Motor neuron (in vitro differentiated cells): ENCODE results near the gene PPIA. TPM values are rescaled to one million over a fixed set of nuclear protein-coding genes. Genes with fewer than 3 reads are reported as not detected.
"Not testable (repeated sequence)": the region's sequence is repeated elsewhere in the genome, so short reads cannot be mapped to it uniquely, and the experiment has no call there.

Experiments
- ATAC-seq, 8 experiments: fragments of 200-7000 bp; cut with Tn5 transposase; replicated peaks in 6 of 8; 2 replicates each; pipeline ENCODE4 v1.8.0; 2021; ENCODE audit warnings: mild to moderate bottlenecking in 8 of 8, moderate library complexity in 8 of 8
- H3K27ac ChIP-seq, 2 donors: fragments of 250-450 bp; sonication (Bioruptor Pico); 2 replicates each; pipeline ENCODE4 v1.9.0; 2021; ENCODE audit warnings: antibody characterized with exemption in 2 of 2, mild to moderate bottlenecking in 2 of 2, moderate library complexity in 1 of 2
- H3K4me1 ChIP-seq, 2 donors: fragments of 250-450 bp; sonication (Bioruptor Pico); replicated peaks in 1 of 2; 2 replicates each; pipeline ENCODE4 v1.6.1; 2021; ENCODE audit warnings: antibody characterized with exemption in 2 of 2, mild to moderate bottlenecking in 2 of 2, moderate library complexity in 1 of 2
- H3K4me3 ChIP-seq, 5 donors: fragments of 250-450 bp; sonication (Bioruptor Pico); 2 replicates each; pipeline ENCODE4 v1.9.0; 2021; ENCODE audit warnings: antibody characterized with exemption in 5 of 5, mild to moderate bottlenecking in 5 of 5, moderate library complexity in 4 of 5
- WGBS, 10 experiments: fragments of 450-650 bp; shearing (Covaris generic); methylation state at CpG; one replicate each; pipeline ENCODE4 v1.0.0; 2022; 5-methylcytosine and 5-hydroxymethylcytosine counted together
- in situ Hi-C, 9 experiments: fragments of 400-800 bp; cut with MboI; loops; one replicate each; pipeline ENCODE4 v1.15.0; 2021; ENCODE audit warnings: low sequenced_read_pairs in 9 of 9, low pct_unique_long_range_greater_than_20kb in 2 of 9; ENCODE audit not compliant: unreplicated experiment in 9 of 9
- total RNA-seq, 8 experiments: library from RNA; unstranded; fragments of 300-600 nt; gene quantifications; 2 replicates each; pipeline versions ENCODE4 v1.2.3 to v1.2.4, GENCODE V29; 2022

PPIA gene
- total RNA-seq, 8 experiments from 2014 or later: 998 to 3,221 (median 1,696) TPM

GRCh38 chr7:44798649-44799305 is 2.3 kb downstream of the PPIA start:
- Histone ChIP-seq H3K4me3 (peak overlapping the region; percentile 76 to 99 (median 94)), H3K4me1 (peaks cover 7 to 8% of the 10 kb centered on the region in 2 donors)

GRCh38 chr7:44799939-44800338 is 3.5 kb downstream of the PPIA start:
- WGBS, 10 experiments: 0 to 100% (median 50%) methylated on average over 1 to 2 of the region's 4 CpGs; no CpG with 5 or more reads in 5 of the 10 experiments
- ATAC-seq: no peak
- H3K4me3 ChIP-seq: no peak overlapping the region
- in situ Hi-C loops: no loop called here
- H3K27ac ChIP-seq: no peak overlapping the region
- peaks cover 7 to 8% of the 10 kb centered on the region in 2 donors for H3K4me1 ChIP-seq

More at GRCh38 chr7:44798649-44799305, 2.3 kb downstream of the PPIA start:
- ATAC-seq: no peak
- WGBS, 10 experiments: 0 to 88% (median 33%) methylated on average over 1 to 2 of the region's 2 CpGs; no CpG with 5 or more reads in 3 of the 10 experiments
- in situ Hi-C loops: no loop called here
- no peak overlapping the region for H3K27ac ChIP-seq

- Histone ChIP-seq H3K4me3 (no peak overlapping the region), H3K4me1 (peaks cover 7 to 8% of the 10 kb centered on the region in 2 donors), H3K27ac (no peak overlapping the region)
- in situ Hi-C loops: no loop called here
- no peak for ATAC-seq
- WGBS, 10 experiments: 60 to 100% (median 94%) methylated on average over 1 to 4 of the region's 5 CpGs; no CpG with 5 or more reads in 1 of the 10 experiments
These were observed 5.4 kb downstream of the PPIA start for GRCh38 chr7:44801890-44802289.

- Histone ChIP-seq H3K4me3 (no peak overlapping the region), H3K27ac (no peak overlapping the region), H3K4me1 (peaks cover 7 to 8% of the 10 kb centered on the region in 2 donors)
- no peak for ATAC-seq
- in situ Hi-C loops: no loop called here
- WGBS, 10 experiments: 95 to 100% (median 99%) methylated on average over 1 to 5 of the region's 5 CpGs; no CpG with 5 or more reads in 2 of the 10 experiments
These were observed 6.0 kb downstream of the PPIA start for GRCh38 chr7:44802418-44803025.

- 87 to 100% (median 100%) methylated on average over 1 to 8 of the region's 10 CpGs; no CpG with 5 or more reads in 3 of the 10 experiments for WGBS, 10 experiments
- H3K4me3 ChIP-seq, ATAC-seq, H3K27ac ChIP-seq, H3K4me1 ChIP-seq, in situ Hi-C loops: not testable (repeated sequence)
These were observed 7.5 kb downstream of the PPIA start for GRCh38 chr7:44803828-44804519.

GRCh38 chr7:44805950-44806349 is 9.5 kb downstream of the PPIA start:
- H3K4me3 ChIP-seq: no peak overlapping the region
- peak in 2 of 8 experiments; percentile 15 to 49 for ATAC-seq
- in situ Hi-C loops: no loop called here
- H3K27ac ChIP-seq: no peak overlapping the region
- H3K4me1 ChIP-seq: no peaks in the 10 kb centered on the region
- WGBS, 10 experiments: 80 to 100% (median 100%) methylated on average over 2 to 3 of the region's 5 CpGs; no CpG with 5 or more reads in 7 of the 10 experiments

GRCh38 chr7:44808914-44809393 is 12.5 kb downstream of the PPIA start:
- Histone ChIP-seq H3K27ac (no peak overlapping the region), H3K4me3 (no peak overlapping the region), H3K4me1 (no peaks in the 10 kb centered on the region)
- ATAC-seq: no peak
- in situ Hi-C loops: no loop called here
- 60 to 100% (median 78%) methylated on average over 1 to 4 of the region's 4 CpGs; no CpG with 5 or more reads in 6 of the 10 experiments for WGBS, 10 experiments

- in situ Hi-C loops: no loop called here
These were observed 14.6 kb downstream of the PPIA start for GRCh38 chr7:44811093-44811492.

GRCh38 chr7:44811571-44811970 is 15.1 kb downstream of the PPIA start:
- no peak overlapping the region for H3K4me3 ChIP-seq
- no peak for ATAC-seq
- no peaks in the 10 kb centered on the region for H3K4me1 ChIP-seq
- in situ Hi-C loops: no loop called here
- WGBS, 10 experiments: 75 to 100% (median 90%) methylated on average over 1 to 5 of the region's 6 CpGs; no CpG with 5 or more reads in 3 of the 10 experiments
- H3K27ac ChIP-seq: no peak overlapping the region

More at GRCh38 chr7:44811093-44811492, 14.6 kb downstream of the PPIA start:
- H3K4me3 ChIP-seq: no peak overlapping the region
- no peaks in the 10 kb centered on the region for H3K4me1 ChIP-seq
- ATAC-seq: no peak
- no peak overlapping the region for H3K27ac ChIP-seq

GRCh38 chr7:44814919-44815318 is 18.4 kb downstream of the PPIA start:
- peak in 3 of 8 experiments; percentile 19 to 74 (median 67) for ATAC-seq
- no peak overlapping the region for H3K27ac ChIP-seq

GRCh38 chr7:44819292-44819691 is 22.8 kb downstream of the PPIA start:
- 0 to 100% (median 70%) methylated on average over 1 to 2 of the region's 2 CpGs; no CpG with 5 or more reads in 4 of the 10 experiments for WGBS, 10 experiments
- no peak for ATAC-seq
- Histone ChIP-seq H3K4me1 (no peaks in the 10 kb centered on the region), H3K27ac (no peak overlapping the region), H3K4me3 (no peak overlapping the region)
- in situ Hi-C loops: no loop called here

More at GRCh38 chr7:44814919-44815318, 18.4 kb downstream of the PPIA start:
- in situ Hi-C loops: no loop called here
- Histone ChIP-seq H3K4me1 (no peaks in the 10 kb centered on the region), H3K4me3 (no peak overlapping the region)
- WGBS, 10 experiments: 60 to 100% (median 83%) methylated on average over 1 of the region's 2 CpGs; no CpG with 5 or more reads in 5 of the 10 experiments

GRCh38 chr7:44823255-44823781 is 26.8 kb downstream of the PPIA start:
- WGBS, 10 experiments: 71 to 100% (median 100%) methylated on average over 1 to 4 of the region's 5 CpGs; no CpG with 5 or more reads in 3 of the 10 experiments
- Histone ChIP-seq H3K4me1 (no peaks in the 10 kb centered on the region), H3K4me3 (no peak overlapping the region), H3K27ac (no peak overlapping the region)
- ATAC-seq: peak in 3 of 8 experiments; percentile 22 to 64 (median 36)
- in situ Hi-C loops: no loop called here
